ENCODE measurements around the gene S100PBP. TPM values are rescaled to one million over a fixed set of nuclear protein-coding genes. Genes with fewer than 3 reads are reported as not detected.

S100PBP gene
- total and polyA plus RNA-seq, 9 of the 15 experiments (the other 6 are each of a cell fraction or from before 2014, with no cell fraction given) = 22.9 to 60.2 (median 32.9) TPM

- Histone ChIP-seq H3K9me3 (replicated peaks; ENCODE audit: control insufficient read depth, insufficient read depth, low read depth, low read length) (no peaks in the 10 kb centered on the region), H3K4me3 (no peak overlapping the region), H3K36me3 (ENCODE audit: control insufficient read depth, insufficient read depth, low read length) (peaks cover 7% of the 10 kb centered on the region; the same call in 2 of the 3 replicates), H4K20me1 (replicated peaks; ENCODE audit: control insufficient read depth, insufficient read depth, low read length) (peaks cover 9% of the 10 kb centered on the region), H3K79me2 (ENCODE audit: control insufficient read depth, insufficient read depth, low read length) (no peaks in the 10 kb centered on the region), H3K9me1 (ENCODE audit: control insufficient read depth, insufficient read depth, low read length) (no peaks in the 10 kb centered on the region), H3K9ac (ENCODE audit: insufficient read depth in 1 of 2, low read depth in 2 of 2, low read length in 2 of 2) (no peak overlapping the region), H3K27ac (ENCODE audit: extremely low read depth, low read depth, low read length) (no peak overlapping the region), H3K27me3 (ENCODE audit: control insufficient read depth in 2 of 2, insufficient read depth in 2 of 2, low read length in 2 of 2) (peaks cover 4 to 20% of the 10 kb centered on the region in 2 experiments; a peak in 3 of 5 replicates), H3K4me2 (ENCODE audit: insufficient read depth, low read length) (no peak overlapping the region), H2AFZ (ENCODE audit: low read depth, low read length) (no peak overlapping the region), H3K4me1 (replicated peaks in 1 of 2; ENCODE audit: control insufficient read depth in 2 of 2, insufficient read depth in 2 of 2, low read length in 2 of 2) (peaks cover 5 to 18% of the 10 kb centered on the region in 2 experiments; a peak in 3 of 5 replicates)
- no TSS peak for BruUV-seq (replicated peaks)
- no peak for FAIRE-seq
- no peak for ATAC-seq
- in situ Hi-C loops (cut with MboI) (no loop called here), intact Hi-C loops (cut with micrococcal nuclease) (no loop called here)
- ChIA-PET POLR2A (interaction anchor here (0.6 to 2.3 kb wide), 4 partner anchors 8 to 523 kb away, joined by 3 to 7 read pairs (median 5); no protein-coding TSS in a partner anchor), CTCF (ENCODE audit: low intra/inter-chr PET ratio) (no interaction called here)
- 47% methylated on average over 7 of the region's 7 CpGs for WGBS (ENCODE audit: insufficient coverage, low coverage, missing lambda C conversion rate)
- no peak for DNase-seq (ENCODE audit: extremely low read depth in 1 of 4, low spot score in 3 of 4)
- no peak for TF ChIP-seq ETV5 (CRISPR knock-in tag; IDR thresholded peaks at IDR 0.05; ENCODE audit: low read depth)
- no peak for TF ChIP-seq NRF1 (conservative IDR thresholded peaks at IDR 0.05 in 1 of 2, IDR thresholded peaks at IDR 0.05 in 1 of 2)
- no peak for TF ChIP-seq RERE (CRISPR knock-in tag; IDR thresholded peaks at IDR 0.05; ENCODE audit: borderline replicate concordance)
- TF ChIP-seq ZNF124 (CRISPR knock-in tag; IDR thresholded peaks at IDR 0.05) = no peak
- TF ChIP-seq ZNF518B (CRISPR knock-in tag; IDR thresholded peaks at IDR 0.05) = no peak
- no peak for TF ChIP-seq SNRNP70 (optimal IDR thresholded peaks at IDR 0.05; ENCODE audit: low read depth, low read length)
- no peak for TF ChIP-seq MEIS2 (IDR thresholded peaks at IDR 0.05; ENCODE audit: partially characterized antibody)
- no peak for TF ChIP-seq ZBTB34 (CRISPR knock-in tag; IDR thresholded peaks at IDR 0.05)
- TF ChIP-seq ZNF696 (CRISPR knock-in tag; conservative IDR thresholded peaks at IDR 0.05) = no peak
- TF ChIP-seq HDAC2 (IDR thresholded peaks at IDR 0.05) = no peak
- no peak for TF ChIP-seq MAFF (IDR thresholded peaks at IDR 0.05; ENCODE audit: low read length)
- TF ChIP-seq RBM39 (optimal IDR thresholded peaks at IDR 0.05; ENCODE audit: low read depth, low read length) = no peak
- no peak for TF ChIP-seq TARDBP (IDR thresholded peaks at IDR 0.05)
These were observed 50.2 kb downstream of the S100PBP start for GRCh38 chr1:32867671-32868070.

Measured in K562 (cell line).